Measurements from ENCODE around the gene CSF2.

- TF ChIP-seq POLR2AphosphoS5 (IDR thresholded peaks at IDR 0.05; ENCODE audit: low read depth, low read length) (no peak), ZNF121 (CRISPR knock-in tag; IDR thresholded peaks at IDR 0.05) (no peak), EZH2 (conservative IDR thresholded peaks at IDR 0.05; ENCODE audit: low read depth, low read length) (no peak), ZBED4 (CRISPR knock-in tag; IDR thresholded peaks at IDR 0.05; ENCODE audit: borderline replicate concordance) (no peak), CEBPB (IDR thresholded peaks at IDR 0.05; ENCODE audit: borderline replicate concordance, low read depth, low read length) (no peak)
These were observed 13.7 kb upstream of the CSF2 start for GRCh38 chr5:132059696-132060500.
